ENCODE measurements around the gene FLOT1. TPM values are rescaled to one million over a fixed set of nuclear protein-coding genes. Genes with fewer than 3 reads are reported as not detected.
"Not testable (repeated sequence)": the region's sequence is repeated elsewhere in the genome, so short reads cannot be mapped to it uniquely, and the experiment has no call there.

FLOT1 gene
- total and polyA plus RNA-seq, 2 of the 13 experiments (the other 11 are each of a cell fraction or from before 2014, with no cell fraction given) = 82.3 to 130 TPM

DNA sequence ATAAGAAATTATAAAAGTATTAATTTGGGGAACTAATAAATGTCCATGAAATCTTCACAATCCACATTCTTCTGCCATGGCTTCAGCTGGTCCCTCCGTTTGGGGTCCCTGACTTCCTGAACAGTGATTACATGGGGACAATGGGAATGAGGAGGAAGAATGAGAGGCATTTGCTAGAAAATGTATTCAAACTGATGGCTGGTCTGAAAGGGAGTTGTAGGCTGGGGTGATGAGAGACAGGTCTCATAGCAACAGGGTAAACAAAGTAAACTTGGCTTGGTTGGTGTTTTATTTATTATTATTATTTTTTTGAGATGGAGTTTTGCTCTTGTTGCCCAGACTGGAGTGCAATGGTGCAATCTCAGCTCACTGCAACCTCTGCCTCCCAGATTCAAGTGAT lies 23.0 kb upstream of the FLOT1 start:
- H3K27me3 ChIP-seq (ENCODE audit: control insufficient read depth in 1 of 2, insufficient read depth in 2 of 2, low read length in 2 of 2); H3K79me2 ChIP-seq (ENCODE audit: insufficient read depth, low read length); H3K9ac ChIP-seq (ENCODE audit: insufficient read depth, low read depth, low read length); H3K36me3 ChIP-seq (replicated peaks in 1 of 2; ENCODE audit: control insufficient read depth in 1 of 2, insufficient read depth in 2 of 2, low read length in 2 of 2); H3K4me2 ChIP-seq (ENCODE audit: low read depth, low read length); FAIRE-seq; H2AFZ ChIP-seq (ENCODE audit: low read length); intact Hi-C loops (cut with micrococcal nuclease; ENCODE audit: unreplicated experiment); ATAC-seq; in situ Hi-C loops (cut with HindIII; ENCODE audit: extremely low pct_ligation_motif_present, low pct_unique_long_range_greater_than_20kb); H3K9me3 ChIP-seq (ENCODE audit: low read length); BruUV-seq (replicated peaks); DNase-seq (ENCODE audit: low spot score); CTCF ChIA-PET (ENCODE audit: low intra/inter-chr PET ratio, low total read pairs); H4K20me1 ChIP-seq (ENCODE audit: insufficient read depth, low read length); H3K4me3 ChIP-seq (replicated peaks in 1 of 3; ENCODE audit: insufficient read depth in 1 of 3, low read depth in 2 of 3, low read length in 3 of 3): not testable (repeated sequence)
- TF ChIP-seq MED1 (CRISPR knock-in tag; IDR thresholded peaks at IDR 0.05) = 0 out of 2 replicates have a peak, but pooled peaks have one; percentile 6
- H3K4me1 ChIP-seq (ENCODE audit: insufficient read depth, low read length) = peaks cover 100% of the 10 kb centered on the region
- POLR2A ChIA-PET = interaction anchor here (1.5 to 11.8 kb wide), 4 partner anchors 15 to 87 kb away, joined by 4 to 414 read pairs (median 160); partner anchors contain the start of genes FLOT1 and IER3
- peak overlapping the region; percentile 98 for H3K27ac ChIP-seq (ENCODE audit: extremely low read length, insufficient read depth, low read length)
- WGBS (ENCODE audit: low lambda C conversion rate) = 76% methylated on average over 1 of the region's 1 CpG

DNA sequence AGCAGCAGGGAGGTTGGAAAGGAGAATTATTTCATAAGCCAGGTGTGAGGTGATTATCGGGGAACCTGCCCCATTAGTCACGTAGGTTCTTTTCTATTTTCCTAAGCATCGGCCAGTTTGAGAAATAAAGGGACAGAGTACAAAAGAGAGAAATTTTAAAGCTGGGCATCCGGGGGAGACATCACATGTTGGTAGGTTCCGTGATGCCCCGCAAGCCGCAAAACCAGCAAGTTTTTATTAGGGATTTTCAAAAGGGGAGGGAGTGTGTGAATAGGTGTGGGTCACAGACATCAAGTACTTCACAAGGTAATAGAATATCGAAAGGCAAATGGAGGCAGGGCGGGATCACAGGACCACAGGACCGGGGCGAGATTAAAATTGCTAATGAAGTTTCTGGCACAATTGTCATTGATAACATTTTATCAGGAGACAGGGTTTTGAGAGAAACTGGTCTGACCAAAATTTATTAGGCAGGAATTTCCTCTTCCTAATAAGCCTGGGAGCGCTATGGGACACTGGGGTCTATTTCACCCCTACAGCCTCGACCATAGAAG lies 22.1 kb upstream of the FLOT1 start:
- Histone ChIP-seq H3K4me1 (ENCODE audit: insufficient read depth, low read length) (peaks cover 100% of the 10 kb centered on the region), H3K9ac (ENCODE audit: insufficient read depth, low read depth, low read length) (peak overlapping the region; percentile 87), H3K4me2 (ENCODE audit: low read depth, low read length) (peak overlapping the region; percentile 85), H3K27ac (ENCODE audit: extremely low read length, insufficient read depth, low read length) (peak overlapping the region; percentile 98)
- H2AFZ ChIP-seq (ENCODE audit: low read length); H3K9me3 ChIP-seq (ENCODE audit: low read length); H3K27me3 ChIP-seq (ENCODE audit: control insufficient read depth in 1 of 2, insufficient read depth in 2 of 2, low read length in 2 of 2); ATAC-seq; H4K20me1 ChIP-seq (ENCODE audit: insufficient read depth, low read length); FAIRE-seq; H3K4me3 ChIP-seq (replicated peaks in 1 of 3; ENCODE audit: insufficient read depth in 1 of 3, low read depth in 2 of 3, low read length in 3 of 3); H3K36me3 ChIP-seq (replicated peaks in 1 of 2; ENCODE audit: control insufficient read depth in 1 of 2, insufficient read depth in 2 of 2, low read length in 2 of 2); DNase-seq (ENCODE audit: low spot score); in situ Hi-C loops (cut with HindIII; ENCODE audit: extremely low pct_ligation_motif_present, low pct_unique_long_range_greater_than_20kb); H3K79me2 ChIP-seq (ENCODE audit: insufficient read depth, low read length): not testable (repeated sequence)
- intact Hi-C loops (cut with micrococcal nuclease; ENCODE audit: unreplicated experiment) = loop anchor here (1.0 kb wide), 2 partner anchors 20 to 63 kb away; partner anchors contain the start of gene IER3
- TSS peak; percentile 86 for BruUV-seq (replicated peaks)
- 30% methylated on average over 13 of the region's 13 CpGs for WGBS (ENCODE audit: low lambda C conversion rate)
- CTCF ChIA-PET (ENCODE audit: low intra/inter-chr PET ratio, low total read pairs) = interaction anchor here (1.1 kb wide), 1 partner anchor 64 kb away, joined by 3 read pairs; no protein-coding TSS in a partner anchor
- POLR2A ChIA-PET = interaction anchor here (0.8 to 11.8 kb wide), 28 partner anchors 8 to 149 kb away, joined by 3 to 414 read pairs (median 6); partner anchors contain the start of genes DHX16, FLOT1, IER3 and MDC1
- TF ChIP-seq ZNF431 (CRISPR knock-in tag; IDR thresholded peaks at IDR 0.05; ENCODE audit: borderline replicate concordance, low read depth) (0 out of 2 replicates have a peak, but pooled peaks have one; percentile 40), DPF2 (CRISPR knock-in tag; IDR thresholded peaks at IDR 0.05; ENCODE audit: borderline replicate concordance, low read depth) (peak; percentile 1; the same call in 1 of the 2 replicates), ZBTB7B (CRISPR knock-in tag; IDR thresholded peaks at IDR 0.05) (0 out of 2 replicates have a peak, but pooled peaks have one; percentile 19), IKZF4 (CRISPR knock-in tag; IDR thresholded peaks at IDR 0.05; ENCODE audit: borderline replicate concordance, low read depth, not compliant biosample characterization) (peak; percentile 24), POGZ (CRISPR knock-in tag; IDR thresholded peaks at IDR 0.05) (peak; percentile 49; the same call in 1 of the 2 replicates), ZNF747 (CRISPR knock-in tag; IDR thresholded peaks at IDR 0.05; ENCODE audit: borderline replicate concordance) (peak; percentile 10; the same call in 1 of the 2 replicates), ONECUT2 (CRISPR knock-in tag; IDR thresholded peaks at IDR 0.05) (0 out of 2 replicates have a peak, but pooled peaks have one; percentile 10)
- TF ChIP-seq, protein P1, sequence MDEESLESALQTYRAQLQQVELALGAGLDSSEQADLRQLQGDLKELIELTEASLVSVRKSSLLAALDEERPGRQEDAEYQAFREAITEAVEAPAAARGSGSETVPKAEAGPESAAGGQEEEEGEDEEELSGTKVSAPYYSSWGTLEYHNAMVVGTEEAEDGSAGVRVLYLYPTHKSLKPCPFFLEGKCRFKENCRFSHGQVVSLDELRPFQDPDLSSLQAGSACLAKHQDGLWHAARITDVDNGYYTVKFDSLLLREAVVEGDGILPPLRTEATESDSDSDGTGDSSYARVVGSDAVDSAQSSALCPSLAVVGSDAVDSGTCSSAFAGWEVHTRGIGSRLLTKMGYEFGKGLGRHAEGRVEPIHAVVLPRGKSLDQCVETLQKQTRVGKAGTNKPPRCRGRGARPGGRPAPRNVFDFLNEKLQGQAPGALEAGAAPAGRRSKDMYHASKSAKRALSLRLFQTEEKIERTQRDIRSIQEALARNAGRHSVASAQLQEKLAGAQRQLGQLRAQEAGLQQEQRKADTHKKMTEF (CRISPR knock-in tag; IDR thresholded peaks at IDR 0.05) = peak; percentile 14; the same call in 1 of the 2 replicates
- TF ChIP-seq, protein P2, sequence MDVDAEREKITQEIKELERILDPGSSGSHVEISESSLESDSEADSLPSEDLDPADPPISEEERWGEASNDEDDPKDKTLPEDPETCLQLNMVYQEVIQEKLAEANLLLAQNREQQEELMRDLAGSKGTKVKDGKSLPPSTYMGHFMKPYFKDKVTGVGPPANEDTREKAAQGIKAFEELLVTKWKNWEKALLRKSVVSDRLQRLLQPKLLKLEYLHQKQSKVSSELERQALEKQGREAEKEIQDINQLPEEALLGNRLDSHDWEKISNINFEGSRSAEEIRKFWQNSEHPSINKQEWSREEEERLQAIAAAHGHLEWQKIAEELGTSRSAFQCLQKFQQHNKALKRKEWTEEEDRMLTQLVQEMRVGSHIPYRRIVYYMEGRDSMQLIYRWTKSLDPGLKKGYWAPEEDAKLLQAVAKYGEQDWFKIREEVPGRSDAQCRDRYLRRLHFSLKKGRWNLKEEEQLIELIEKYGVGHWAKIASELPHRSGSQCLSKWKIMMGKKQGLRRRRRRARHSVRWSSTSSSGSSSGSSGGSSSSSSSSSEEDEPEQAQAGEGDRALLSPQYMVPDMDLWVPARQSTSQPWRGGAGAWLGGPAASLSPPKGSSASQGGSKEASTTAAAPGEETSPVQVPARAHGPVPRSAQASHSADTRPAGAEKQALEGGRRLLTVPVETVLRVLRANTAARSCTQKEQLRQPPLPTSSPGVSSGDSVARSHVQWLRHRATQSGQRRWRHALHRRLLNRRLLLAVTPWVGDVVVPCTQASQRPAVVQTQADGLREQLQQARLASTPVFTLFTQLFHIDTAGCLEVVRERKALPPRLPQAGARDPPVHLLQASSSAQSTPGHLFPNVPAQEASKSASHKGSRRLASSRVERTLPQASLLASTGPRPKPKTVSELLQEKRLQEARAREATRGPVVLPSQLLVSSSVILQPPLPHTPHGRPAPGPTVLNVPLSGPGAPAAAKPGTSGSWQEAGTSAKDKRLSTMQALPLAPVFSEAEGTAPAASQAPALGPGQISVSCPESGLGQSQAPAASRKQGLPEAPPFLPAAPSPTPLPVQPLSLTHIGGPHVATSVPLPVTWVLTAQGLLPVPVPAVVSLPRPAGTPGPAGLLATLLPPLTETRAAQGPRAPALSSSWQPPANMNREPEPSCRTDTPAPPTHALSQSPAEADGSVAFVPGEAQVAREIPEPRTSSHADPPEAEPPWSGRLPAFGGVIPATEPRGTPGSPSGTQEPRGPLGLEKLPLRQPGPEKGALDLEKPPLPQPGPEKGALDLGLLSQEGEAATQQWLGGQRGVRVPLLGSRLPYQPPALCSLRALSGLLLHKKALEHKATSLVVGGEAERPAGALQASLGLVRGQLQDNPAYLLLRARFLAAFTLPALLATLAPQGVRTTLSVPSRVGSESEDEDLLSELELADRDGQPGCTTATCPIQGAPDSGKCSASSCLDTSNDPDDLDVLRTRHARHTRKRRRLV (CRISPR knock-in tag; IDR thresholded peaks at IDR 0.05) = peak; percentile 63; the same call in 1 of the 2 replicates
